NCI-H2196 treated with DMSO at 0.1 percent for 48 hours (cell line): ENCODE measurements around the gene SBNO2.

Experiments used
- DNase-seq: peaks from one replicate; lab custom pipeline; 2025; ENCODE audit not compliant: unreplicated experiment; lab: John Stamatoyannopoulos, UW

The SBNO2 gene

DNA sequence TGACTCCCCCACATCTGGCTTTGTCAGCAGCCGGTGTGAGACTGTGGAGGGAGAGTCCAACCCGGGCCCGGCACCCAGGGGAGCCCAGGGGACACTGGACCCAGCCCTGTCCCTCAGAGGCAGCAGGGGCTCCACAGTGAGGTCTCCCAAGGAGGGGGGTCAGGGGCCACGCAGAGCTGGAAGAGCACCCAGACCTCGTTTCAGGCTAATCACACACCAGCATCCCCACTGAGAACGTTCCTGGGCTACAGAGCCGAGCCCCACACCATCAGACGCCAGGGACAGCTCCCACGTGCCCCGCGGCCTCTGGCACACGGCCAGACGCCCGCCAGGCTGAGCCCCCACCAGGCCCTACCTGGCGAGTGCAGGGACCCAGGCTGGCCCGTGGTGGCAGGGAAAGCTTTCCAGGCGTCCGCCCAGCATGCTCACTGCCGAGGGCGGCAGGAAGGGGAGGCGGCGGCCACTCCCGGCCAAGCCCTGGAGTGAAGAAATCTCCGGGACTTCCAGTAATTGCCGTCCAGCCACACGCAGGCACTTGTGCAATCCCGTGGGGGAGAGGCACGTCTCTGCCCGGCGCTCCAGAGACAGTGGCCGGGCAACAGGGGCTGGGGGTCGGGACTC lies 19.2 kb downstream of the SBNO2 start:
- DNase-seq = no peak

DNA sequence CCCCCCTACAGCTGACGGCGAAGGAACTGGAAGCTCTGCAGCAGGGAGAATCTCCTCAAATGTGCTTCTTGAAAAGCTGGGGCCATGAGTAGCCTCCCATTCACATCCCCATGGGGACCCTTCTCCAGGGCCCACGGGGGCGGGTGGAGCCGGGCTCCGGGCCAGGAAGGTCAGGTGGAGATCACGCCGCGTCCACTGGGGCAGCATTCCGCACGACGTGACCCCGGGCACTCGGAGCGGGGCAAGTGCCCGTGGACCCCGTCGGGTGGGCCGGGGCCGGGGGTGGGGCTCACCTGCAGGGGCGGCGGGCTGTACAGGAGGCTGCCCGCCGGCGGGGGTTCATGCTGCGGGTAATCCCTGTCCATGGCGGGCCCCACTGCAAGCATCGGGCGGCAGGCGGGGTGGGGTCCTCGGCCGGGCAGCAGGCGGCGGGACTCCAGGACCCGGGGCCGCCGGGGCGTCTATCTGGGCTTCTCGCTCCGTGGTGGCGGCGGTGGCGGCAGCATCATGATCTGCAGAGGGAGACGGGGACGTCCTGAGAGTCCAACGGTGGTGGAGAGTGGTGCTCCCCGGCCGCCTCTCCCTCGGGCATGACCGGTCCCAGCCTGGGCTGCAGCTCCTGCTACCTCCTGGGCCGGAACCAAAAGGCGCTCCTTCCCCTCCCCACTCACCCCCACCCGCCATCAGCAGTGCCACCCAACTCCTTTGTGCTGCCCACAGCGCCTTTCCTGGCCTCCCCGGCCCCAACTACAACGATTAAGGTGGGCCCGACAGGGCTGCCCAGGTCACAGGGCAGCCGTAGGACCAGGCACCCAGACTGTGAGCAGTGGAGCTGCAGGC lies 20.0 kb downstream of the SBNO2 start:
- no peak for DNase-seq

DNA sequence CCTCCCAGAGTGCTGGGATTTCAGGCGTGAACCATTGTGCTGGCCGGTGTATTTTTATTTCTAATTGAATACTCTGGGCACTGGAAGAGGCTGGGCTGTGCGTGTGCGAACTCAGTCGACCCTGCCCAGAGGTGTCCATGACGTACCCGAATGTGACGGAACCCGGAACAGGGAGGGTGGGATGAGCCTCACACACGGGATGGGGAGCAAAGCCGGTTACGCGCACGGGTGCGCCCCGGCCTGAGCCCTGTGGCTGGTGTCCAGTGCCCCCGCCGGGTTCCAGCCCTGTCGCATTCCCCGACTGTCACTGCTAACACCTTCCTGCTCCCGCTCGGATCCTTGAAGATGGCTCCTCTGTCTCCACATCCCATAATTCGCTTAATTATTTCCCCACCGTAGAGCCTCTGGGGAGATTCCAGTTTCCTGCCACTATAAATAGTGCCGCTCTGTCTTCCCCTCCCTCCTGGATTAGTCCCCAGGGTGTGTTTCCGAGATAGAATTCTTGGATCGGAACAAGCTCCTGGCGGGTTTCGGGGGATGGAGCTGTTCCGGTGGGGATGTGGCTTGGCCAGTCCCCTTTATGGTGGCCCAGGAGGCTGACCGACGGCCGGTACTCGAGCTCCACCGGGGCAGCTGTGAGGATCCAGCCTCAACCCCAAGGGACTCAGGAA lies 22.0 kb downstream of the SBNO2 start:
- DNase-seq = no peak

DNA sequence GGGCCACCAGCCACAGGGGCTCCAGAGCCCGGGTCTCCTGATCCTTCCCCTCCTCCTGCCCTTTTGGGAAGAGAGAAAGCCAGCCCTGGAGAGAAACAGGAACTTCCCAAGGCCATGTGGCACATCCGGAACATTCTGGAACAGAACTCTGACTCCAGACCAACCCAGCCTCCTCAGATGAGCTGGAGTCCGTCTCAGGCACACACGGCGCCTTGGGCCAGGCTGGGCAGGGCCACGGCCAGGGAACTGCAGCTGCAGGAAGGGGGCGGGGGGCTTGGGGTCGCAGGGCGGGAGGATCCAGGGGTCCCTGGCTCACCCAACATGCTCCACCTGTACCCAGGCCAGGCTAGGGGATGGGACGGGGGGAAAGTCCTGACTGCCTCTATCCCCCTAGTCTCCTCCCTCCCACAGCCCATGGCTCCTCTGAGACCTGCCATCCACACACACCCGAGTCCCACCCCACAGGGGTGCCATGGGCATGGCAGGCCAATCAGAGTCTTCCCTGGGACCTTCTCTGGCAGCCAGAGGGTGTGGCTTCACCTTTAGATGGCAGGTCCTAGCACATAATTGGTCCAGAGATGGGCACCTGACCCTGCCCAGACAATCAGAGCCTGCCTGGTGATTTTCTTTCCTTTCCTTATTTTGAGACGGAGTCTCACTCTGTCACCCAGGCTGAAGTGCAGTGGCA lies 22.9 kb downstream of the SBNO2 start:
- DNase-seq = no peak

DNA sequence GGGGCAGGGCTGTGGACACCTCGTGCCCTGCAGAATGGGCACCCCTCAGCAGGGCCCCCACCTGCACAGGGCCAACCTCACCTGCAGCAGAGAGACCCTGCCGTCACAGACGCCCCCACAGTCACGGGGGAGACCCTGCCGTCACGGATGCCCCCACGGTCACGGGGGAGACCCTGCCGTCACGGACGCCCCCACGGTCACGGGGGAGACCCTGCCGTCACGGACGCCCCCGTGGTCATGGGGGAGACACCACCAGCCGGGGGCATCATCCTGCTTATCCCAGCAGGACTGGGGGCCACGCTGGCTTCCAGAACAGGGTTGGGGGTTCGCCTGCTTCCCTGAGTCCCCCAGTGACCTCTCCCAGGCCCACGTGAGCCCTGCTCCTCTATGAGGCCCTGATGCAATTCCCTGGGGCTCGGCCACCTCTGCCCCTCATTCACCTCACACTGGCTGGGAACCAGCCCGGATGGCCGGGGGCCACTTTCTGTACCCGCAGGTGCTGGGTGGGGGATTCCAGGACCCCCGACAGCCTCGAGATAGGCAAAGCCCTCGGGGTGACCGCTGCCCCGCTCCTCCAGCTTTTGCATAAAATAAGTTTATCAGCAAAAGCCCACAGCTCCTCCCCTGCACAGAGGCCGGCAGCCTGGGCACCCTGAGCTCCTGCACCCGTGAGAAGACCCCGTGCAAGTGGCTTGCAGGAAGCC lies 23.6 kb downstream of the SBNO2 start:
- no peak for DNase-seq

DNA sequence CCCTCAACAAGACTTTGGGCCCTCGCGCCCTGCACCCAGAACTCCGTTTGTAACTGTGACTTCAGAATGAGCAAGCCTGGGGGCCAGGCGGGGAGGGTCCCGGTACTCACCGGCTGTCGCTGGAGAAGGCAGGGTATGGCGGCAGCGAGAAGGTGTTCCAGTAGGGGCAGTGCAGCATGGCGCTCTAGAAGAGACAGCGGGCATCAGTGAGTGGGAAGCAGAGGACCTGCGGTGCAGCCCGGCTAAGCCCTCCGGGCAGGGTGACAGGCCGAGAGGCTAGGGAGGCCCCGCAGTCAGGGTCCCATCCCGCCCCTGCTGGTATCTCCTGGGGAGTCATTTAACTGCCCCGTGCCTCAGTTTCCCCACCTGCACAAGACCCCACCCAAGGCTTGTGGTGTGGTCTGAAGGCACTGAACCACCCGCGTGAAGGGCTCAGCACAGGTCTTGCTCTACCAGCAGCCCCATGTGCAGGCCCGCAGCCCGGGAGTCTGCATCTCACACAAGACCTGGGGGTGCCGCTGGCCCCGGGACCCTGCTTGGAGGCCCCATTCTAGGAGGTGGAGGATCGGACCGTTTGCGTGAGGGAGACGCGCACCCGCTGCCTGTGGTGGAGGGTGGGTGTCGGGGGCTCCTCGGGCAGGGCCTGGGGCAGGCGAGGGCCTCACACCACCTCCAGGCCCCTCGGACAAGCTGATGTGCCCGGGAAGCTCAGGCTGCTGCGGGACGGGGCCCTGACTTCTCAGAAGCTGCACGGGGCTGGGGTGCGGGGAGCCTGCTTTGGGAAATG lies 24.6 kb downstream of the SBNO2 start:
- no peak for DNase-seq

DNA sequence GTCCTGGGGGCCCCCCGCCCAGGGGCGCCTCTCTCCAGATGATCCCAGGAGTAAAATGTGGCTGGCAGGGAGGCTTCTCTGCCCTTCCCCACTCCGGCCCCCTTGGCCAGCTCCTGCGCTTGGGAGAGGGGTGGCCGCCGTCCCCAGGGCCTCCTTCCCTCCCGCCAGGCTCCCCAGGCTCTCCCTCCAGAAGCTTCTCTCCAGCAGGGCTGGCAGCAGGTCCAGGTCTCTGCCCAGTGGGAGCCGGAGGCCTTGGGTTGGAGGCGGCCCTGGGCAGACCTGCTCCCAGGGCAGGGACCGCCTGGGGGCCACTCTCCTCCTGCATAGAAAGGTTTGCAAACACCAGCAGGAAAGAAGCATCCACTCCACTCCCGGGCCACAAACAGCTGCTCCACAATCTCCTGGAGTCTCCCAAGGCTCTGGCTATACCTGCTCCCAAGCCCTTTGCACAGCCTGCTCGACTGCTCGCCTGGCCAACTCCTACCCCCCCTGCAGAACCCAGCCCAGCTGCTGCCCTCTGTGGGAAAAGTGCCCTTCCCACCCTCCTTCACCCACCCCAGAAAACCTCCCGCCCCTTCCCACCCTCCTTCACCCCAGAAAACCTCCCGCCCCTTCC lies 26.0 kb downstream of the SBNO2 start:
- no peak for DNase-seq

DNA sequence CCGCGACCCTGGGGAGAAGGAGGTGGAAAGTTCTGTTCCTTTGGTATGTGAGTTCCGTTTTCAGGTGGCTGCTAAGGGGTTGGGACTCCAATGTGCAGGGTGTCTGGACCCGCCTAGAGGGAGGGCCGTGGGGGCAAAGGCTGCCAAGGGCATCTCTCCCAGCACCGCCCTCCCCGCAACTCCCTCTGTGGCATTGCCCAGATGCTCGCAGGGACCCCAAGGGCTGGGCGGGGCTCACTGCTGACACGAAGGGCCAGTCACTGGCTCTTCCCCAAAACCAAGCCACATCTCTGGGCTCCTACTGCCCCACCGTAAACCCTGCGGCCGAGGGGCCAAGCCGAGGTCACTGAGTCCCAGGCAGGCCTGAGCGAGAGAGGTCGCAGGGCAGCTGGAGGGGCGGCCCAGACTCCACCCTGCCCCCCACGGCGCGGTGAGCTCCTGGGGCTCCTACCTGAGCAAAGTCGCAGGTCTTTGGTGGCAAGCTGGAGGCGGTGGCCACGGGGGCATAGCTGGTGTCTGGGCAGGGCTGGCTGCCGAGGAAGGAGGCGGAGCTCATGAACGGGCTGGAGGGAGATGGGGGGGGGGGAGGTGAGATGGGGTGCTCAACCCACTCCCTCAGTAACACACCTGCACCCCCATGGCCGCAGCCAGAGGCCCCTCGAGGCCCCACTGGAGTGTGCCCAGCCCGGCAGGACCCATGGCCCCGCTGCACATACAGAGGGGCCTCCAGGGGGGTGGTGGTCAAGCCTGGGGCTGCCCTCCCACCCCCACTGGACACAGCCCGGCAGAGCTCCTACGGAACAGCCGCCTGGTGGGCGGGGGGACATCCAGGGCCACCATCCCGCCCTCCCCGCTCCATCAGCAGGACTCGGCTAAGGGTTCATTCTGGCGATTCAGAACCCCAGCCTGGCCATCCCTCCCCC lies 26.9 kb downstream of the SBNO2 start:
- DNase-seq = no peak

DNA sequence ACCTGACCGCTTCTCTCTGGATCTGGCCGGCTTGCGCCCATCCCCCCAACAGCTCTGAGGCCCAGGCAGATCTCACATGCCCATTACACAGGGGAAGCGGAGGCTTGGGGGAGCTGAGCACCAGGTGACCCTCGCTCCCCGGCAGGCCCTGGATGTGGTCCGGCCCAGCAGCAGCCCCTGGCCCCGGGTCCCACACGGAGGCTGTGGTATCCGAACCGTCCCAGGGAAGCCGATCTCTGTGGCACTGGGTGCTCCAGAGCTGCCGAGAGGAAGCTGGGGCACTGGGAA lies 27.7 kb downstream of the SBNO2 start:
- DNase-seq = no peak

DNA sequence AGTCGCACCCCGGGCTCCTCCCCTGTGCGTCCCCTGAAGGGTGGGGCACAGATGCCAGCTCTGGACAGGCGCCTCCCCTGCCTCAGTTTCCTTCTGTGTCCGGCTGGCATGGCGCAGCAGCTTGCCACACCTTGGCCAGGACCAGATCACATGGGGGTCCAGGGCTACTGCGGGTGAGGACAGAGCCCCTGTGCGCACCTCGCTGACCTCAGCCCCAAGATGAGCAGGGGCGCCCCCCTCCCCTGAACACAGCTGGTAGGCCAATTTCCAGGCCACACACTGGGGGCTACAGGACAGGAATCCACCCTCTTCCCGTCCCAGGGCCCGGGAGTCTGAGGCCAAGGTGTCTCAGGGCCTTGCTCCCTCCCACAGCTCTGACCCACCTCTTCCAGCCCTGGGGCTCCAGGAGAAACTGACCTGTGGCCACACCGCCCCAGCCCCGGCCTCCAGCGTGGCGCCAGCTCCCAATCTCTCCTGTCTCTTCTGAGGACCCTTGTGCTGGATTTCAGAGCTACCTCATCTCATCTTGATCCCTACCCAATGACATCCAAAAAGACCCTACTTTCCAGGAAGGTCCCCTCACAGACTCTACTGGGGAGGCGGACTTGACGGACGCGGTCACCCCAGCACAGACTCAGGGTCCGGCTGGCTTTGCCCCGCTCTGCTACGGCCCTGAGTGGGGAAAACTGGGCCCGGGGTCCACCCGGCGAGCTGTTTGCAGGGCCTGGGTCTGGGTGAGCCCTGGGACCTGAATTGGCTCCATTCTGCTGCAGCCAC lies 28.2 kb downstream of the SBNO2 start:
- DNase-seq = no peak

DNA sequence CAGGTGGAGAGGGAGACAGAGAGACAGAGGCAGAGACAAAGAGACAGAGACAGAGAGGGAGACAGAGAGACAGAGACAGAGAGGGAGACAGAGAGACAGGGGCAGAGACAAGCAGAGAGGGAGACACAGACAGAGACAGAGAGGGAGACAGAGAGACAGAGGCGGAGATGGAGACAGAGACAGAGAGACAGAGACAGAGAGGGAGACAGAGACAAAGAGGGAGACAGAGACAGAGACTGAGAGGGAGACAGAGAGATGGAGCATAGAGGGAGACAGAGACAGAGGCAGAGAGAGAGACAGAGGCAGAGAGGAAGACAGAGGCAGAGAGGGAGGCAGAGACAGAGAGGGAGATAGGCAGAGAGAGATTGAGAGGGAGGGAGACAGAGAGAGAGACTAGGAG lies 29.3 kb downstream of the SBNO2 start:
- no peak for DNase-seq

DNA sequence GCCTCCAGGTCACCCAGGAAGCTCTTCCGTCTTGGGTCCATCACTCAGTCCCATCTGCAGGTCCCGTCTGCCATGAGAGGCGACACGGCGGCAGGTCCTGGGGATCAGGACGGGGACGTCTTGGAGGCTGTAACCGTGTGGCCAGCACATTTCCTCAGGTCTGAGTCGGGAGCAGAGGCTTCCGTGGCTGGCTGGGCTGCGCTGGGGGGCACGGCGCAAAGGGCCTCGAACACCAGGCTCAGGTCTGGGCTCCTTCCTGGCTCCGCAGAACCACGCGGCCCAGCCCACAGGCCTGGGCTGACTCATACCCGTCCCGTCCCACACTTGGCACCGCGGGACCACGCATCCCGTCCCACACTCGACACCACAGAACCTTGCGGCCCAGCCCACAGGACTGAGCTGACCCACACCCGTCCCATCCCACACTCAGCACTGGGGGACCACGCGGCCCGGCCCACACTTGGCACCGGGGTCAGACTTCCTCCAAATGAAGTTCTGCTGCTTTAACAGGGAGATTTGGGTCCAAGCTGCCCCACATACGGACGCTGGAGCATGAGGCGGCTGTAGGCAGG lies 30.2 kb downstream of the SBNO2 start:
- DNase-seq = no peak

DNA sequence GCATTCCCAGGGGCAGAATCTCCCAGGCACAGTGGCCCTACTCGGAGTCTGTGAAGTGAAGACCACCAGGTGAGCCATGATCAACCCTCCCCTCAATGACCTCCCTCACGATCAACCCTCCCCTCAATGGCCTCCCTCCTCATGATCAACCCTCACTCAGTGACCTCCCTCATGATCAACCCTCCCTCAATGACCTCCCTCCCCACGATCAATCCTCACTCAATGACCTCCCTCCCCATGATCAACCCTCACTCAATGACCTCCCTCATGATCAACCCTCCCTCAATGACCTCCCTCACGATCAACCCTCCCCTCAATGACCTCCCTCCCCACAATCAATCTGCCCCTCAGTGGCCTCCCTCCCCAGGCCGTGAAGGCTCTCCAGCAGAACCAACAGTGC lies 32.1 kb downstream of the SBNO2 start:
- DNase-seq = no peak

DNA sequence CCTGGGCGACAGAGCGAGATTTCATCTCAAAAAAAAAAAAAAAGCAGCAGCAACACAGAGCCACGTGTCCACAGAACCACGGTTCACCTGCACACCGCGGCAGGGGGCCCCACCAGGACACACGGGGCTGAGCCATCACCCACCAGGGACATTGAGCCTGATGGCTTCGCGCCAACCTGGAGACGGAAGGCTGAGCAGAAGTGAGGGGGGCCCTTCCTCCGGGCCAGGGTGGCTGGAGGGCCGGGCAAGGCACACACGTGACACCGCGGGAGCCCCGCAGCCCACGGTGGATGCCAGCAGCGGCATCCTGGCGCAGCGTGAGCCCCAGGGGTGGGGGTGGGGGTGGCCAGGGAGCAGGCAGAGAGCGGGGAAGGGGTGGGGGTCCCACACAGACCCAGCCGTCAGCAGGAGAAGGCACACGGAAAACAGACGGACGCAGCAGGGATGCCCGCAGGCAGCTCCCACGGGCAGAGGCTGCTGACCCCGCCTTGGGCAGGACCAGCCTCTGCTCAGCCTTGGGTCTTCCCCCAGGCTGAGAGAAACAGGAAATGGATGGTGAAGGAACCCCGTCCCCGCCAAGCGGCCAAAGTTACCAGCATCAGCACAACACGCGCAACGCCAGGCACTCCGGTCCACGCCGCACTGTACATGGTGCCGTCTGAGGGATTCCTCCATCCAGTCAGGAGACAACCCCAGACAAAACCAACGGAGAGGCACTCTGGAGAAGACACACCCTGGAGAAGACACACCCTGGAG lies 33.6 kb downstream of the SBNO2 start:
- no peak for DNase-seq

DNA sequence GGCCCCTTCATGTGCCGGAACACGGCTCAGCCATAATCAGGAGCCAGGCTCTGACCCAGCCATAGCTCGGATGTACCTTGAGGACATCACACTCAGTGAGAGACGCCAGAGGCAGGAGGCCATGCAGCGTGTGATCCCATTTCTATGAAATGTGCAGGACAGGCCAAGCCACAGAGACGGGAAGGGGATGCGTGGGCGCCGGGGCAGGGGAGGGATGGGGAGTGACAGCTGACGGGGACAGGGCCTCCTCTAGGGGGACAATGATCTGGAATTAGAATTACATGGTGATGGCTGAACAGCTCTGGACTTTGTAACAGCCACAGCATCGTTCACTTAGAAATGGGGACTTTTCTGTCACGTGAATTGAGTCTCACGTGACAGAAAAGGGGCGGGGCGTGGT lies 34.9 kb downstream of the SBNO2 start:
- DNase-seq = no peak

DNA sequence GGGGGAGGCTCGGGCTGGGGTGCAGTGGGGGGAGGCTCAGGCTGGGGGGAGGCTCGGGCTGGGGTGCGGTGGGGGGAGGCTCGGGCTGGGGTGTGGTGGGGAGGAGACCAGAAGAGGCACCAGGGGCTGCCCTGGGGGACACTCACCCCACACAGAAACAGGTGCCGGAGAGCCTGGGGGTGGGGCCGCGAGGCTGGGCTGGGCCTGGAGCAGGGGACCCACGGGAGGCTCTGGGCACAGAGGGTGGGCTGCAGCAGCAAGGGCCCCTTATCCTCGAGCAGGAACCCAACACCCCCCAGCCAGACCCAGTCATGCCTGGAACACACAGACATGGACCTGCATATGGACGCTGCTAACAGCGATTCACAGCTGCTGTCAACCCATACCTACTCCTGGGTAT lies 35.9 kb downstream of the SBNO2 start:
- DNase-seq = no peak

DNA sequence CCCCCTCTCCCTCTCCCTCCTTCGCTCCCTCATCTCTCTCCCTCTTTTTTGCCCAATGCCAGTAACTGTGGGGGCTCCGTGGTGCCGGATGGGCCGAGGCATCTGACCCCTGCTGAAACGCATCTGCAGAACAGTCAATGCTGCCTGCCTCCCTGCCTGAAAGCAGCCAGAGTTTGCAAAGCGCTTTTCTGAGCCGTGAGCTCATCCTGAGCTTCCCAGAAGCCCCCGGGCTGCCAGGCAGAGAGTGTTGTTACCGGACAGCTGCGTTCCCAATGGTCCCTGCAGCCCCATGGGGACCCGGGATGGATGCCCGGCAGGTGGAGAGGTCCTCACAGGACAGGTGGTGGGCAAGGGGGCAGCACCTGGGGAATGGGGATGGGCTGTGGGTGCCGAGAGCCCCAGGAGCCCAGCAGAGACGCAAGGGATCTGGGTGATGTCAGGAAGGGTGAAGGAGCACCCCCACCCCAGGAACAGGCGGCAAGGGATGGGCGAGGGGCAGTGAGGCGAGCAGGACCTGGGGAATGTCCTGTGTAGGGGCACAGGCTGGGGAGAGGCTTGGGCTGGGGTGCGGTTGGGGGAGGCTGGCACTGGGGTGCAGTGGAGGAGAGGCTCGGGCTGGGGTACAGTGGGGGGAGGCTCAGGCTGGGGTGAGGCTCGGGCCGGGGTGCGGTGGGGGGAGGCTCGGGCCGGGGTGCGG lies 37.3 kb downstream of the SBNO2 start:
- no peak for DNase-seq
